Caco-2 (cell line): Measurements from ENCODE around the gene CCDC81. TPM values are rescaled to one million over a fixed set of nuclear protein-coding genes. Genes with fewer than 3 reads are reported as not detected.
A peak's percentile ranks its signal among the peaks of the same experiment; 100 is the strongest.

Experiments
- Bru-seq: library from RNA; stranded (reverse); fragments of 400-500 nt; gene quantifications from one replicate; lab custom pipeline; 2021; lab: Mats Ljungman, UMichigan
- BruChase-seq, 2 experiments: library from RNA; stranded (reverse); fragments of 400-500 nt; gene quantifications; one replicate each; lab custom pipeline; 2021; lab: Mats Ljungman, UMichigan
- BruUV-seq: library from RNA; stranded (reverse); fragments of 400-500 nt; replicated peaks from 2 replicates; lab custom pipeline; 2021; lab: Mats Ljungman, UMichigan
- CTCF ChIA-PET: fragments of 300-600 bp; sonication (Branson Sonifier 250); formaldehyde crosslinking; loops from one replicate; lab custom pipeline; 2022; ENCODE audit warnings: antibody characterized with exemption; lab: Charles Lee
- POLR2A ChIA-PET: fragments of 300-600 bp; sonication (Branson Sonifier 250); formaldehyde crosslinking; loops from one replicate; lab custom pipeline; 2022; ENCODE audit warnings: antibody characterized with exemption; lab: Charles Lee
- DNase-seq, 2 experiments: peaks; one replicate each; pipeline versions ENCODE4 v3.0.0 to v3.0.0-alpha.2; 2020 to 2022
- H3K27me3 ChIP-seq: replicated peaks from 2 replicates; pipeline ENCODE4 v1.6.0; 2011; ENCODE audit warnings: low read length; ENCODE audit not compliant: control insufficient read depth, insufficient read depth
- H3K36me3 ChIP-seq: 2 replicates; pipeline ENCODE4 v1.5.1; 2011; ENCODE audit warnings: low read length; ENCODE audit not compliant: control insufficient read depth, insufficient read depth
- H3K4me1 ChIP-seq: fragments of 250-450 bp; sonication (Bioruptor Pico); 2 replicates; pipeline ENCODE4 v1.5.1; 2020; ENCODE audit warnings: mild to moderate bottlenecking
- H3K4me3 ChIP-seq: 2 replicates; pipeline ENCODE4 v1.5.1; 2011; ENCODE audit warnings: low read depth, mild to moderate bottlenecking, control low read depth, low read length
- H3K9me3 ChIP-seq: fragments of 250-450 bp; sonication (Bioruptor Pico); 2 replicates; pipeline ENCODE4 v1.5.1; 2020; ENCODE audit warnings: mild to moderate bottlenecking, moderate library complexity
- H3K27ac Mint-ChIP-seq: one replicate; pipeline ENCODE4 v1.8.0; 2022; ENCODE audit warnings: mixed read lengths; ENCODE audit not compliant: unreplicated experiment
- H3K27me3 Mint-ChIP-seq: one replicate; pipeline ENCODE4 v1.8.0; 2022; ENCODE audit warnings: mixed read lengths; ENCODE audit not compliant: insufficient read depth, unreplicated experiment
- H3K36me3 Mint-ChIP-seq: one replicate; pipeline ENCODE4 v1.8.0; 2022; ENCODE audit warnings: mild to moderate bottlenecking, mixed read lengths; ENCODE audit not compliant: insufficient read depth, unreplicated experiment
- H3K4me1 Mint-ChIP-seq: one replicate; pipeline ENCODE4 v1.8.0; 2022; ENCODE audit warnings: low read depth, mixed read lengths; ENCODE audit not compliant: unreplicated experiment
- H3K4me3 Mint-ChIP-seq: one replicate; pipeline ENCODE4 v1.8.0; 2022; ENCODE audit warnings: mild to moderate bottlenecking, moderate library complexity, mixed read lengths; ENCODE audit not compliant: unreplicated experiment
- H3K9me3 Mint-ChIP-seq: one replicate; pipeline ENCODE4 v1.8.0; 2022; ENCODE audit warnings: mixed read lengths; ENCODE audit not compliant: unreplicated experiment
- intact Hi-C: fragments of 100-400 bp; cut with micrococcal nuclease; formaldehyde crosslinking; loops from one replicate; pipeline ENCODE4 v1.10.0; 2022; ENCODE audit not compliant: unreplicated experiment
- long read RNA-seq: library from polyadenylated mRNA; stranded (forward); transcript quantifications from one replicate; pipeline ENCODE4 v2.0.0, GENCODE V29; 2022
- total RNA-seq: library from RNA; stranded (reverse); gene quantifications from 2 replicates; pipeline ENCODE4 v1.2.3, GENCODE V29; 2022
- TF ChIP-seq, protein P1 (sequence below), 2 experiments: fragments of 200-600 bp in 1 of 2; IDR thresholded peaks; 1 replicate in 1 of 2; 2 replicates in 1 of 2; pipeline versions ENCODE4 v1.5.1 to v1.8.0; 2011 to 2022; ENCODE audit warnings: antibody characterized with exemption in 1 of 2, control low read depth in 1 of 2, inconsistent platforms in 1 of 2, low read depth in 1 of 2, low read length in 1 of 2, mild to moderate bottlenecking in 1 of 2, moderate library complexity in 1 of 2; ENCODE audit not compliant: insufficient read depth in 1 of 2, severe bottlenecking in 1 of 2, unreplicated experiment in 1 of 2

CCDC81 gene
- 1.1 and 1.3 TPM in 2 replicates for total RNA-seq
- Bru-seq, nascent RNA = percentile 38 among the genes with signal in this experiment
- BruChase-seq, experiment 1, labeled RNA remaining after a 2-hour chase = percentile 45 among the genes with signal in this experiment
- percentile 43 among the genes with signal in this experiment for BruChase-seq, experiment 2, labeled RNA remaining after a 6-hour chase
- long read RNA-seq = 0 reads

- no peak for DNase-seq
- peaks cover 36% of the 10 kb centered on the region for H3K9me3 Mint-ChIP-seq
Measured at GRCh38 chr11:86374586-86374985, at the start of gene CCDC81. TSS of gene CCDC81 (plus strand) at chr11:86374887. CDS start at chr11:86375164, 277 bp downstream.

GRCh38 chr11:86335131-86335767, 39.4 kb upstream of the CCDC81 start:
- Histone ChIP-seq H3K36me3 (peaks cover 1% of the 10 kb centered on the region), H3K4me3 (no peak overlapping the region), H3K9me3 (no peaks in the 10 kb centered on the region), H3K27me3 (no peaks in the 10 kb centered on the region), H3K4me1 (no peaks in the 10 kb centered on the region)
- peaks cover 43% of the 10 kb centered on the region for H3K36me3 Mint-ChIP-seq
- DNase-seq = no peak
- intact Hi-C loops = loop anchor here (2.0 kb wide), 1 partner anchor 62 kb away; no protein-coding TSS in a partner anchor
- H3K4me3 Mint-ChIP-seq = no peak overlapping the region
- no peaks in the 10 kb centered on the region for H3K27me3 Mint-ChIP-seq
- H3K27ac Mint-ChIP-seq = no peak overlapping the region
- no TSS peak for BruUV-seq
- CTCF ChIA-PET = no interaction called here
- H3K9me3 Mint-ChIP-seq = no peaks in the 10 kb centered on the region
- H3K4me1 Mint-ChIP-seq = no peaks in the 10 kb centered on the region
- POLR2A ChIA-PET = interaction anchor here (0.5 kb wide), 1 partner anchor 867 kb away, joined by 6 read pairs; no protein-coding TSS in a partner anchor
- TF ChIP-seq, protein P1, sequence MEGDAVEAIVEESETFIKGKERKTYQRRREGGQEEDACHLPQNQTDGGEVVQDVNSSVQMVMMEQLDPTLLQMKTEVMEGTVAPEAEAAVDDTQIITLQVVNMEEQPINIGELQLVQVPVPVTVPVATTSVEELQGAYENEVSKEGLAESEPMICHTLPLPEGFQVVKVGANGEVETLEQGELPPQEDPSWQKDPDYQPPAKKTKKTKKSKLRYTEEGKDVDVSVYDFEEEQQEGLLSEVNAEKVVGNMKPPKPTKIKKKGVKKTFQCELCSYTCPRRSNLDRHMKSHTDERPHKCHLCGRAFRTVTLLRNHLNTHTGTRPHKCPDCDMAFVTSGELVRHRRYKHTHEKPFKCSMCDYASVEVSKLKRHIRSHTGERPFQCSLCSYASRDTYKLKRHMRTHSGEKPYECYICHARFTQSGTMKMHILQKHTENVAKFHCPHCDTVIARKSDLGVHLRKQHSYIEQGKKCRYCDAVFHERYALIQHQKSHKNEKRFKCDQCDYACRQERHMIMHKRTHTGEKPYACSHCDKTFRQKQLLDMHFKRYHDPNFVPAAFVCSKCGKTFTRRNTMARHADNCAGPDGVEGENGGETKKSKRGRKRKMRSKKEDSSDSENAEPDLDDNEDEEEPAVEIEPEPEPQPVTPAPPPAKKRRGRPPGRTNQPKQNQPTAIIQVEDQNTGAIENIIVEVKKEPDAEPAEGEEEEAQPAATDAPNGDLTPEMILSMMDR (IDR thresholded peaks at IDR 0.05; ENCODE audit: insufficient read depth in 1 of 2, low read depth in 1 of 2, low read length in 1 of 2, severe bottlenecking in 1 of 2, unreplicated experiment in 1 of 2) = no peak

More at GRCh38 chr11:86374586-86374985, at the start of gene CCDC81:
- TF ChIP-seq, protein P1 (IDR thresholded peaks at IDR 0.05; ENCODE audit: insufficient read depth in 1 of 2, low read depth in 1 of 2, low read length in 1 of 2, severe bottlenecking in 1 of 2, unreplicated experiment in 1 of 2) = no peak
- Histone ChIP-seq H3K4me1 (peaks cover 18% of the 10 kb centered on the region), H3K36me3 (no peaks in the 10 kb centered on the region), H3K27me3 (no peaks in the 10 kb centered on the region), H3K4me3 (no peak within 1 kb of the TSS), H3K9me3 (peaks cover 12% of the 10 kb centered on the region)
- BruUV-seq = no TSS peak
- peaks cover 6% of the 10 kb centered on the region for H3K36me3 Mint-ChIP-seq
- H3K4me1 Mint-ChIP-seq = peaks cover 22% of the 10 kb centered on the region
- H3K27me3 Mint-ChIP-seq = no peaks in the 10 kb centered on the region
- H3K27ac Mint-ChIP-seq = no peak within 1 kb of the TSS
- intact Hi-C loops = no loop called here
- H3K4me3 Mint-ChIP-seq = no peak within 1 kb of the TSS
- CTCF ChIA-PET = no interaction called here
- POLR2A ChIA-PET = interaction anchor here (1.4 kb wide), 1 partner anchor 12 kb away, joined by 11 read pairs; no protein-coding TSS in a partner anchor

- Histone ChIP-seq H3K36me3 (peaks cover 1% of the 10 kb centered on the region), H3K4me1 (no peaks in the 10 kb centered on the region), H3K4me3 (no peak overlapping the region), H3K27me3 (no peaks in the 10 kb centered on the region), H3K9me3 (no peaks in the 10 kb centered on the region)
- Mint-ChIP-seq H3K4me3 (no peak overlapping the region), H3K36me3 (peaks cover 43% of the 10 kb centered on the region), H3K27me3 (no peaks in the 10 kb centered on the region), H3K27ac (no peak overlapping the region), H3K9me3 (no peaks in the 10 kb centered on the region), H3K4me1 (no peaks in the 10 kb centered on the region)
- BruUV-seq = no TSS peak
- ChIA-PET POLR2A (no interaction called here), CTCF (no interaction called here)
- intact Hi-C loops = no loop called here
- no peak for DNase-seq
- TF ChIP-seq, protein P1 (IDR thresholded peaks at IDR 0.05; ENCODE audit: insufficient read depth in 1 of 2, low read depth in 1 of 2, low read length in 1 of 2, severe bottlenecking in 1 of 2, unreplicated experiment in 1 of 2) = no peak
Measured at GRCh38 chr11:86337227-86337626, 37.5 kb upstream of the CCDC81 start.
